Measurements from ENCODE around the gene PPFIBP2.

The PPFIBP2 gene

DNA sequence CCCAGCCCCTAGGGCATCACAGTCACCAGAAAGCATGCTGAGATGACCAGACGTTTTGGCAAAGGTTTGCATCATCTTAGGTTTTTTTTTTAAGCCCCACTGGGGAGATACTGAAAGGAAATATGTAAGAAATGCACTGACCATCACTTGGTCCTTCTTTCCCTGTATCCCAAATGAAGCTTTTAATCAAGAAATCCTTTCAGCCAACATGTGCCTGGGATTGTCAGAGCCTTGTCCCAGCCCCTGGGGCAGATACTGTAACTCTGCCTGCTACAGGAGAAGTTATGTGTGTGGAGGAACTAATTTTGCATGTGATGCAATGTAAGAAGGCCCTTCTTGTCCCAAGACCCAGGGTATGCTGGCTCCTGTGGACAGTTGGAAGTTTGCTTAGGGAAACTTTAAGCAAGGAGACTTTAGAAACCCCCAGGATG is 65.6 kb downstream of the PPFIBP2 start:
- no peak for DNase-seq

DNA sequence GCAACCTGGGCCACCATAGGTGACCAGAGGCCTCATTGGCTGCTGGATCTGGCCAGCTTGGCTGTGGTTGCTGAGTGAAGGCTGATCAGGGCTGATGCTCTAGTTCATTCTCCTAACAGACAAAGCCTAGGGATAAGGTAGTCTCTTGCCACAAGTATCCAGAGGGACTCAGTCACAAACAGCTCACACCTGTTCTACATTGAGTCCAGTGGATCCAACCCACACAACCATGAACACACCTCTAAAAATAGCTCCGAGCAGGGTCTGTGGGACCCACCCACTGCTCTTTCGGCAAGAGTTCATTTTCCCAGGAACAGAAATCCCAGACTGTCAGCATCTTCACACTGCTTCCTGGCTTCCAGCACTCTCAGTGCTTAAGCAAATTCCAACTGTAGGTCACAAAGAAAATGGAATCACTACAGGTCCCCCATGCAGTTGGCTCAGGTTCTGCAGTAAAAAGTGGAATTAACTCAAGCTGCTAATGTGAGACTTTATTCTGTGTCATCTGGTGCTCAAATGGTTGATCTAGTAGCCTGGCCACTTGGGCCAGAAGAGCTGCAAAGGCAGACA is 67.3 kb downstream of the PPFIBP2 start:
- no peak for DNase-seq

DNA sequence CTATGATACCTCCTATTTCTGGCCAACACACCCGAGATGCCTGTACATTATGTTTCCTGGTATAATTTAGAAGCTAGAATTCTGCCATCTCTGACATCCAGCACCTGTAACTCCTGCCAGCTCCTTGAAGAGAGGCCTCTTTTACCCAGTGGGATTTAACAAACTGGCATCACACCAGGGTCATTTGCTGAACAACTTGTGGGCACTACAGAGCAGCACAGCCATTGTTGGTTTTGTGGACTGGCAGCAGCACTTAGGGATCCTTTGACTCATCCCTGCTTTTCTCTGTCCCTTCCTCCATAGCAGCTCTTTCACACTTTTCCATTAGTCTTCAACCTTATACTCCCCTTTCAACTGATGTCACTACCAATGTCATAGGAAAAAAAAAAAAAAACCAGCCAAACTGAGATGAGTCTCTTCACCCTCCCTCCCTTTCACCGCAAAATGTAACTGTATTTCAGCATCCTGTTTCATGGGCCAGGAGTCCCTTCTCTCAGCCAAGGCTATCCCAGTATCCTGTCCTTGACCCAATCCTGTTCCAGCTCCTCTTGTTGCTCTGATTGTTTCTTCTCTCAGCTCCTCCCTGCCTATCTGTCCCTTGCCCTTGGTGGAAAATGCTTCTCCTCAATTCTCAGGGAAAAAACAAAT is 68.7 kb downstream of the PPFIBP2 start:
- no peak for DNase-seq

DNA sequence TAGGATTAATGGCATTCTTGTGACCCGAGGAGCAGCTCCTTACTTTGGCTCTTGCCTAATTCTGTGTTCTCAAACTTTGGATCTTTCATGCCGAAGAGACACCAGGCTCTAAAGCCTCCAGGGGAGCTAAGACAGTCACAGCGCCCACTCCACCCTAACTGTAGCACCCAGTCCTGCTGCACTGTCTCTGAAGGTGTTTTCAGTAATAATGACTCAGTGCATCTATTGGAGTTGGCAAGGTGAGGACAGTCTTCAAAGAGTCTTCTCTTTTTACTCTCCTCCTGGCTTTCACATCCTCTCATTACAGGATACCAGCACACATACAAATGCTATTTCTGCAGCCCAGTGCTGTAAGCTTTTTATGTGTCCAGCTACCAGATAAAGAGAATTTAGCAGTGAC is 69.4 kb downstream of the PPFIBP2 start:
- DNase-seq: no peak

DNA sequence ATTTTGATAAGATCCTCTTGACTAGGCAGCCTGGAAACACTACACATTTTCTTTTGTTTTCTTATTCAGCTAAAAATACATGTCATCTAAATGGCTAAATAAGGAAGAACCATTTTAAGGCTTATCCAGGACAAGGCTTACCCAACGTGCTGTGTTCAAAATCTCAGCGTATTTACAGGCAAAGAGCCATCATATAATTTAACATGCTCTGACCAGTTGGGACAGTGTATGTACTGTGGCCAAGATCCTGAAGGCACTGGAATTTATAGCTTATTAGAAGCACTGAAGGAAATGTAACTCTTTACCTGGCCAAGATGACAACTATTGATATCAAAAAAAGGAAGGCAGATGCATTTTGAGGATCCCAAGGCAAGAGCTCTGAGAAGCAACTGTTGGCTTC is 71.1 kb downstream of the PPFIBP2 start:
- no peak for DNase-seq

DNA sequence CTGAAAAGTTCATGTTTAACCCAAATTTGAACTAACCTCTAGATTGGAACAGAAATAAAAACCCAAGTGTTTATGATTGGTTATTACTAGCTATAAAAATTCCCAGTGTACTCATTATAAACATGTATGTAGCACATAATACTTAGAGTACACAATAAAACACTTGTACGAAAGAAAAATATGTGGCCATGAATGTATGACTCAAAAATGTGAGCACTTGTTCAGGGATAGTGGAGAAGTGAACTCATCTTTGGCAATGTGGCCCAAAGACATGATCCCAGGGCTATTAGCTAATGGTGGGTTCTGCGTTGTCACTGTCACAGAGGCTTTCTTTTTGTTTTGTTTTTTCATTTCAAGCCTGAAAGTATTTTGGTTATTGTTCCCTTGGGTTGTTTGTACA is 72.0 kb downstream of the PPFIBP2 start:
- DNase-seq: no peak

DNA sequence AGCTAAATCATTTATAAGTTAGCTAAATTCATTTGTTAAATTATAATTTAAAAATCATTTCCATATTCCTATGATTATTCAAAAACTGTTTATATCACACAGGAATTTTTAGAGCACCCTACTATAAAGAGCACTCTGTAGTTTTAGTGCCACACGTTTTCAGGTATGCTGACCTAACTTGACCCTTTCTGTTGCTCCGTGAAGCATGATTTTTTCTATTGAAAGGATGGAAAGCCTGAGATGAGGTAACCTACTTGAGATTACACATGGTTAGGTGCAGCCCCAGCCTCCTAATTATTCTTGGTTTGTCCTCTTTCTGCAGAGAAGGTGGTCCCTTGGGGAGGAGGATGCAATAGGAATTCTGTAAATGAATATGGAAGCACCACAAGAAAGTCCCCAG is 72.6 kb downstream of the PPFIBP2 start:
- DNase-seq: no peak

DNA sequence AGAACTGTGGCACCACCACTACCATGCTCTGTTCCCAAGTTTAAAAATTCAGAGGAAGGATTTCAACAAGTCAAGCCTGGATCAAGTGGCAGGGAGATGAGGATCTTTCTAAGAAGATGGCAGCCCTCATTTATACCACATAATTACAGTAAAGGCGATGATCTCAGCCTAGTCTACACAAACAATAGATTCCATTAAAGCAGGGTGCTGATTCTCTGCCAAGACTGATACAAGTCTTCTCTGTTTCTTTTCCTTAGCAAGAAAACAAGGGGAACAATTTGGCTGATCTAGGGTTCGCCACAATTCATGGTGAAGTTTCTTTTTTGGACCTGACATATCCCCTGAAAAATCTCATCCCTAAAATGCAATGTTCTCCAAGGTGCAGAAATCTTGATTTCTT is 73.9 kb downstream of the PPFIBP2 start:
- no peak for DNase-seq

DNA sequence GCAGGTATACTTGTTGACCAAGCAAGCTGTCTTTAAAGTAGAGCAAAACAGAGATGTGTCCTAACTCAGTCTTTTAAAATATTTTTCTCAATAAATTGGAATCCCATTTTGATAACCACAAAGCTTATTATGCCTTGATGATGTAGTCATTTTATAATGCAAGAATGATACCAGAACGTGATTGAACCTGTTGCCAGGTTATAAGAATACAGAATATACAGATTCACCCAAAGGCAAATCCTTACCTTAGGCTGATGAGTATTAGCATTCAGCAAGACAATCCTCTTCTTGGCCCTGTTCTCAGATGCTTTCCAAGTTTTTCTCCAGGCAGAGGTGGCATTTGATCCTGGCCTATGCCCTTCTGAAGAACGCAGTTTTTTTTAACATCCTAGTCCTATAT is 76.1 kb downstream of the PPFIBP2 start:
- DNase-seq: no peak

DNA sequence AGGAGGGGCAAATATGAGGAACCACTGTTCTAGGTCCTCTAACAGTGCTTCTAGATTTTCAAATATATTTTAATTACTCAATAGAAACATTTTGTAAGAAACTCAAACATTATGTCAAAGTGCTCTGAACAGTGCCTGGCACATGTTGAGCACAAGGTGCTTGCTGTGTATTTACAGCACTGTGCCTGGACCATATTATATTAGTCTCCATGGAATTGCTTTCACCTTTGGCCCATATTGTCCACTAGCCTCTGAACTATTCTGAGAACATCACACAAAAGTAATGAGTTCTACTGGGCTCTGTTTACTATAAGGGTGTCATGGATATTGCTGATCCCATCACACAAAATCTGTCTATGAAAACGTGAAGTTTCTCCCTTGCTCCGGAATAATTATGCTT is 76.7 kb downstream of the PPFIBP2 start:
- DNase-seq: no peak

DNA sequence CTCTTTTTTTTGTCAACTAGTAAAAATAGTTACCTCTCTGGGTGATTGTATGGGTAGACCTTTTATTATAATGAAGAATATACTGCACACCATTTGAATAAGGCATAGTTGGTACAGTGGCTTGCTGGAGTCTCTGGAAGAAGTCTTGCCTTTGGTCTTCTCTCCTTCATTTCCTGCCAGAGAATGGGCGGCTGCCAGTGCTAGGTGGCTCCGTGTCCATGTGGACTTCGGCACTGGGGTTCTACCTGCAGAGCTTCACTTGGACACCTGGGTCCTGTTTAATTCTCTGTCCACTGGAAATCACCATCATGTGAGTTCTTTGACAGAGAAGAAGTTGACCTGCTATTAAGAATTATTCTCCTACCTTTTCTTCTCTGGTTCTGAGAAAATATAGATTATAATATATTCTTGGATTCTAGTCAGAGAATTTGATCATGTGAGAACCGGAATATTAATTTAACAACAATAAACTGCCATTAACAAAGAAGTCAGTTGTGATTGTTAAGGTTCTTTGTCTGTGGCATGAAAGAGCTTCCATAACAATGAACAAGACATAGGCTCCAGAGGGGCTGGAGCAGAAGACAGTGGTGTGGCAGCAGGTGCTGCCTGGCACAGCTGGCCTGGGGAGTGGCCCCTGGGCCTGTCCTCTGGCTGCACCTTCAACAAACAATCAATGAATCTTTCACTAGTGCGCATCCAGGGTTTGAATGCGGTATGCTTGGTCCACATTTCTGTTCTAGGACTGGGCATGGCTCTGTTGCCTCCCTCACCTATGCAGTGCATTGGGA is 77.5 kb downstream of the PPFIBP2 start:
- DNase-seq: no peak

DNA sequence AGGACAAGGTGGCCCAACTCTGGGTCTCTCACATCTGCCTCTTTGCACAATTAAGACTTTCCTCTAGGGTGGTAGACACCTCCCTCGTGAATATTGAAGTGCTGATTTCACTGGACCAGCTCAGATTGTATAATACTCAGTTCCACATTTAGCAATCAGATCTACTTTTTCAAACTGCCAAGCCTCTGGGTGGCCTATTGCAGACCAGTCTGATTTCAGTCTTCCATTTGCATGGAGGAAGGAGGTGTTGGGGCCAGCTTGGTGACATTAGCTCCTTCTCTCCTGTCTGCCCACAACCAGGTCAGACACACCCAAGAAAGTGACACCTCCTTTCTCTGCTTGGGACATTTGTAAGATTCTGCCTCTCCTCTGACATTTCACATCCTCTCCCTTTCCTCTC is 78.2 kb downstream of the PPFIBP2 start:
- DNase-seq: no peak

DNA sequence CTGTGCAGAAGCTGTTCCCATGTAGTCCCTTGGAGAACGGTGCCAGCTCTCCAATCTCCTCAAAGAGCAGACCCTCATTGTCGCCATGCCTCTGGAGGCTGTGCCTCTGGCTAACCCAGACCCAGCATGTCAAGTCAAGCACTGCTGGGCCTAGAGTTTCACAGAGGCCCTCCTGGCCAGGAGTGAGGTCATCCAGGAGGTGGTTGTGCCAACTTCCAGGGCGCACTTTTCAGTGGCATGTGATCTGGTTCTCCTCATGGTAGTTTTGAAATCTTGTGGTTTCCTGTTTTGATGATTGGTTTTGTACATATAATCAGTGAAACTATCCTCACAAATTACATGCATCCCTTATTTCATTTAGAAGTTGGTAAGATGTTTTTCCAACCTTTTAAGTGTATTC is 78.9 kb downstream of the PPFIBP2 start:
- no peak for DNase-seq

DNA sequence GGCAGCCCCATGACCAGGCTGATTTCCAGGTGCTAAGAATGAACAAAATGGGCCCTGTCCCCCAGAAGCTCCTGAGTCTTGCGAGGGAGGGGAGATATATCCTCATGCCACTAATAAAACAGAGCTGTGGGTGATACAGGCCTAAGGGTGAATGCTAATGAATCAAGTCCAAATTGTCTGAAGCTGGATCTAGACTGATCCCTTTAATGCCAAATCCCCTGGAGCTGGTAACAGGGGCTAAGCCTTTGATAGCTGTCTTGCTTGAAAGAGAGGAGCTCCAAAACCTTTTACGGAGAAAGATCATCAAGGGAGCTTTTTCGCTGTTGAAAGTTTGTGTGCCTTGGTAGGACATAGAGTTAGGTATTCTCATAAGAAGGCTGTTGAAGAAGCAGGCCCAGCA is 79.7 kb downstream of the PPFIBP2 start:
- no peak for DNase-seq

DNA sequence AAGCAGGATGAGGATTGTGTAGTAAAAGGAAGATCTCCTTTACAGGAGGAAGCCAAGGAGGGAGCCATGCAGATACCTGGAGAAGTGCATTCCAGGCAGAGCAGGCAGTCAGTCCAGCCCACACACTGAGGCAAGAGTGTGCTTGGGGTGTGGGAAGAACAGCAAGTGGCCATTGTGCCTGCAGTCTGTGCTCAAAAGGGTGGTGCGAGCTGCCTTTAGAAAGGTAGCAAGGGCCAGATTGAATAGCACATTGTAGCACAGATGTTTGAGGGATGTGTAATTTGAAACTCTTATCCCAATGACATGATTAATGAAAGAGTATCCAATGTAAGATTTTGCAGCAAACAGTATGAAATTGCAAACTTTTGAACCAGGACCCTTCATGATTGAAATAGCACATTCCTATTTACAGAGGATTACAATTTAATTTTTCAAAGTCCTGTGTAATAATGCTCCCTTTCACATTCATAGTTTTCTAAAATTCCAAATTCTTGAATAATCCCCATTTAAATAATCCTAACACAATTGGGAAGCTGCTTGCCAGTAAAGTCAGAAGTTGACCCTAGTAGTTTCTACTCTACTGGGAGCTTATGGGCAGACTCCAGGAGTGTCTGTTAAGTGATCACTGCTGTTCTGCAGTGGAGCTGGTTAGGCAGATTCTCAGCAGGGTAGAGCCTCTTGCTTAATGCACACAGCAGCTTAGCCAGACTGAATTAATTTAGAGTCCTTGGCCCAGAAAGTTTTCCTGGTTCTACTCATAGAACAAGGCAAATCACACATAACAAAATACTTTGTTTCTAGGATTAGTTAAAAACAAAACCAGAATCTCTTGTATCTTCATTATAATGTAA is 81.4 kb downstream of the PPFIBP2 start:
- no peak for DNase-seq

DNA sequence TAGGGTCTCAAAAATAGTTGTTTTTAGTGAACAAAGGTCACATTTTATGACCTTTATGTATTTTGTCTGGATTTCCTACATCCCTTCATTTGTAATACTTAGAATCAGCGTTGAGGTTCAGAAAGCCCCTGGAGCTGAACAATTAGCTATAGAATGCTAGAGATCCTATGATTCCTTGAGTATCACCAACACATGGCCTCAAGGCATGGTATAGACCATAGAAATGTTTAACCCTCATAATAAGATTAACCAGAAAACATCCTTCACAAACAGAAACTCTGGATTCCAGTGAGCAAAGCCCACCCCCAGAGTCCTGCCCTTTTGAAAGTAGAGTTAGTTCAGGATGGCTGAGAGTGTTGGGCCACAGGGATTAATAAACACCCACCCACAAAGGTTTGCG is 82.2 kb downstream of the PPFIBP2 start:
- no peak for DNase-seq

DNA sequence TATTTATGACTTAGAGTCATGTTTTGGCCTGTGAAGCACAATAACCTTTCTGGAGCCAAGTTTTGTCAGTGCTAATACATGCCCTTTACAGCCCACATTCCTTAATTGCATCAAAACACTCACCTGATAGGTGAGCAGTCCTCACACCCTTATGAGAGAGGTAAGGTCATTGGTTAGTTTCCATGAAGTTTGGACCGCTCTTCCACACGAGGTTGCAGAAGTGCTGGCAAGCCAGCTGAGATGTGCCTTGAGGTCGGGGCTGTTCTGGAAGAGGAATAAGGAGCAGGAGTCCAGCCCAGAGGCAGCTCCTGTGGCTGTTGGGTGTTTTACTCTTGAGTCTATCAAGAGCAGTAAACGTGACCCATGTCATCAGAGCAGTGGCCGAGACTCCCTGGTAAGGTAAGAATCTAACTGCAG is 83.2 kb downstream of the PPFIBP2 start:
- DNase-seq: no peak

DNA sequence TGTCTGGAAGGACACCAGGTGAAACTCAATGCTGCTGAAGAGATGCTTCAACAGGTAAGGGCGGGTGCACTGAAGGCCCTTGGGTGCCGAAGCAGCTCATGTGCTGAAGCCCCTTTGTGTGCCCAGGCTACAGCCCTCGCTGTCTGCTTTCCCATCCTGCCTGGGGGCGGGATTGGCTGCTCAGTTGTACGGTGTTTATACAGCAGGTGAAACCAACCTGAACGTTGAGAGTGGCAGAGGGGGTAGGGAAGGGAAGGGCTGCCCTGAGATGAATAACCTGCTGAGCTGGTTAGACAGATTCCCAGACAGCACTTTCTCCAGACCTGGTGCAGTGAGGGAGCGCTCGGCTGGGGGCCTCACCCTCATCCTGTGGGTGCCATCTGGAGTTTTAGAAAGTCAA is 83.8 kb downstream of the PPFIBP2 start:
- no peak for DNase-seq

DNA sequence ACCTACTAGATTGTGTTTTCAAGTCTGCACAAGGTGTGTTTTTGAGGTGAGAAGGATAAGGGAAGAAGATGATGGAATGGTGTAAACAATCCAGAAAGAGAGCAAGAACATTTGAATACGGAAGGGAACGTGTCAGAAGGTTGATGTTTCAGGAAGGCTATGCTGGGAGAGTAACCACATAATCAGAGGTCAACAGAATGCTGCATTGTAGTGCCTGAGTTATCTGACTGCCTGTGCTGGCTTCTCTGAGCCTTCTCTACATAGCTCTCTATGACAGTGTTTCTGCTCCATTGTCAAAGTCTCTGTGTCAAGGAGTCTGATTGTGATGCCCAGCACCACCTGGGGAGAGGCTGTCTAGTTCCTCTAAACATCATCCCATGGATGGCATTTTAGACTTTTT is 85.4 kb downstream of the PPFIBP2 start:
- no peak for DNase-seq

DNA sequence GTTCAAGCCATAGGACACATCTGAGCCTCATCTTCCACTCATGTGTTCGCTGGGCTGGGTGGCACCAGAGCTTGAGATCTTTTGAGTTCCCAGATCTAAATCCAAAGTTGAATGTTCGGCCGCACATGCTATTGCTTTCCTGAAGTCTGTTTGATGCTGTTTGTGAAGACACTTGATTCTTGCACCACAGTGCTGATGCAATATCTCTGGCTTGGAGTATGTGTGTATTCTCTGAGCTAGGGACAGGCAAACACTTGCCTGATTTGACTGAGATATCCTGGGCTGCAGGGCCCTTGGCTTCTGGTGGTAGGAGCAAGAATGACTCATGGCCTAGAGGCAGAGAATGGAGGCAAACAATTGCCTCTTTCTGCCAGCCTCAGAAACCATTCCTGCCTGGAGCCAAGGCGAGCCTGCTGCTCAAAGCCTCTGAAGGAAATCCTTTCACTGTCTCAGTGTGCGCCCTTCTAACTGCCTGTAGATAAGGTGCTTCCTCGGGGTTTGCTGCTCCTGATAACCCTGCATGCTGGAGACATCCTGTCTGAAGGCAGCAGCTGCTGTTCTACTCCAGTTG is 86.5 kb downstream of the PPFIBP2 start:
- DNase-seq: no peak

DNA sequence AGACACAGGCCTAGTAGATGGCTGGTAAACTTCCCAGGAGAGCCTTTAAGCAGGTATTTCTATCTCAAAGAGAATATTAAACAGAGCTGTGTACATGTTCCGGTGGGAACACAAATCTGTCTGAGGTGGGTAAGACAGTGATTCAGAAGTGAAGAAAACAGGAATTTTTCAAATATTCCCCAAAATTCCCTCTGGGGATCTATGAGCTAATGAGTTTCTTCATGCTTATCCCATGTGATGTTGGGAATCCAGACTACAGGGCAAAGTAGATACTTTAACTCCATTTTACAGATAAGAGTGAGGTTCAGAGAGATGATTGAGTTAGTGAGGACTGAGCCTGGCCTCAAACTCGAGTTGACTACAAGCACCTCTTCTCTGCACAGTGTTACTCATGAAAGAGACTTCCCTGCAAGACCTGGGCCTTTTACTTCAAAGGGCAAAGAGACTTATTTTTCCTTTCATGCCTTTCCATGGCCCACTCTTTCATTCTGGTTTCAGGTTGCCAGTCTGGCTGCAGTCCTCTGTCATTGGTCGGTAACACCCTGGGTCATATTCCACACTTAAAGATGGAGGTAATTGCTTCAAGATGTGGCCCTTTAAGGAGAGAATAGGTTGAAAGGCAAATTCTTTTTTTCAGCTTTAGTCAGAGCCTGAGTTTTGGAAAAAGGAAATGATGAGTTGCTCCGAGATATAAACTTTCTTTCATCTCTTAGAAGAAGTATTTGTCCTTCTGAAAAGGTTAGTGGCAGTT is 89.4 kb downstream of the PPFIBP2 start:
- DNase-seq: no peak

DNA sequence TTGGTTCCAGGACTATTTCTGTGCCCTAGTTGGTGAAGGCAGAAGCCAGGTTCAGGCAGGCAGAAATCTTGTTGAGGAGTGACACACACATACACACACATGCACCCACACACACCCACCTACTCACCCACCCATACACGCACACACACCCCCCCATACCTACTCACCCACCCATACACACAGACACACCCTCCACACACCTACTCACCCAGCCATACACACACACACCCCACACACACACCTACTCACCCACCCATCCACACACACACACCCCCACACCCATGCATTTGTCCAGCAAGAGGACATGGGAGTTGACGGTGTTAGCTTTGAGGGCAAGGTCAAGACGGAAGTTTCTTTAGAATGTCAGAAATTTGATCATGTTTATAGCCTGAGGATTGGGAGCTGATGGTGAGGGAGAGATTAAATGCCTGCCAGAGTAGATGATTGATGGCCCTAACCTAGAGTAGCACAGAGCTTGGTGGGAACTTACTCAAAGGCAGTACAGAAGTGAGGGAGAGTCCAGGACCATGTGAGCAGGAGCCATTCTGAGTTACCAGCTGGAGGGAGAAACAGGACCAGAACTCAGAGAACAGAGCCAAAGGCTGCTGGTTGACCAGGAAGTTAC is 90.6 kb downstream of the PPFIBP2 start:
- no peak for DNase-seq
